A549 (cell line): ENCODE measurements around the gene NAPSA. TPM values are rescaled to one million over a fixed set of nuclear protein-coding genes. Genes with fewer than 3 reads are reported as not detected.
"Not testable (repeated sequence)": the region's sequence is repeated elsewhere in the genome, so short reads cannot be mapped to it uniquely, and the experiment has no call there.

Source experiments
- ATAC-seq, 2 experiments: fragments of 200-7000 bp in 1 of 2; fragments of >200 bp in 1 of 2; cut with Nextera tagmentation in 1 of 2; cut with Tn5 transposase in 1 of 2; 3 replicates each; pipeline versions ENCODE4 v1.8.0 to v1.9.1; 2018 to 2020; ENCODE audit warnings: mild to moderate bottlenecking in 1 of 2, moderate library complexity in 1 of 2
- CTCF ChIA-PET: fragments of 300-600 bp; sonication (Branson Sonifier 250); formaldehyde crosslinking; extraction: SDS; loops from one replicate; lab custom pipeline; 2021; ENCODE audit warnings: antibody characterized with exemption, inconsistent platforms; lab: Yijun Ruan, JAX
- POLR2A ChIA-PET: fragments of 350-600 bp; formaldehyde crosslinking; extraction: SDS; loops from one replicate; lab custom pipeline; 2021; ENCODE audit warnings: antibody characterized with exemption, inconsistent platforms; lab: Yijun Ruan, JAX
- DNase-seq, 2 experiments: peaks; one replicate each; pipeline versions ENCODE4 v3.0.0 to v3.0.0-alpha.2; 2011 to 2016; ENCODE audit warnings: low read depth in 1 of 2, low spot score in 1 of 2
- FAIRE-seq: peaks from 2 replicates; lab custom pipeline; 2011; peaks lifted over from hg19 to GRCh38; lab: Jason Lieb, UNC
- H3K27ac ChIP-seq, 2 experiments: fragments of >200 bp; sonication (Bioruptor Twin); formaldehyde crosslinking; 3 replicates each; pipeline ENCODE4 v1.5.1; 2016 to 2017
- H3K4me1 ChIP-seq: fragments of >200 bp; sonication (Bioruptor Twin); formaldehyde crosslinking; 3 replicates; pipeline ENCODE4 v1.6.1; 2016
- H3K4me2 ChIP-seq: fragments of >200 bp; sonication (Bioruptor Twin); formaldehyde crosslinking; 3 replicates; pipeline ENCODE4 v1.6.1; 2016
- H3K4me3 ChIP-seq: fragments of >200 bp; sonication (Bioruptor Twin); formaldehyde crosslinking; 3 replicates; pipeline ENCODE4 v1.5.1; 2016
- H3K9me3 ChIP-seq: fragments of >200 bp; sonication (Bioruptor Twin); formaldehyde crosslinking; 3 replicates; pipeline ENCODE4 v1.6.1; 2016
- CBX2 ChIP-seq: fragments of 200-600 bp; sonication (generic); IDR thresholded peaks from 2 replicates; pipeline ENCODE4 v1.6.1; 2016; ENCODE audit warnings: low read depth, mild to moderate bottlenecking, borderline replicate concordance
- CBX8 ChIP-seq: fragments of 200-600 bp; sonication (generic); IDR thresholded peaks from 2 replicates; pipeline ENCODE4 v1.6.1; 2016
- CEBPB ChIP-seq, 2 experiments: fragments of >200 bp in 1 of 2; sonication (Bioruptor Twin) in 1 of 2; formaldehyde crosslinking in 1 of 2; IDR thresholded peaks; 2 replicates each; pipeline ENCODE4 v1.6.1; 2012 to 2016
- CHD2 ChIP-seq: fragments of 150-350 bp; IDR thresholded peaks from 2 replicates; pipeline ENCODE4 v1.6.1; 2014; ENCODE audit warnings: low read length; ENCODE audit not compliant: partially characterized antibody
- CHD4 ChIP-seq: fragments of 200-600 bp; sonication (generic); IDR thresholded peaks from 2 replicates; pipeline ENCODE4 v1.6.1; 2016; ENCODE audit warnings: antibody characterized with exemption, mild to moderate bottlenecking, borderline replicate concordance
- ESRRA ChIP-seq: fragments of 150-350 bp; IDR thresholded peaks from 2 replicates; pipeline ENCODE4 v1.6.1; 2014; ENCODE audit warnings: mild to moderate bottlenecking, low read length, borderline replicate concordance
- FOSB ChIP-seq: fragments of 250-450 bp; sonication (Bioruptor Pico); IDR thresholded peaks from 2 replicates; pipeline ENCODE4 v1.5.0; 2020; ENCODE audit warnings: mild to moderate bottlenecking, moderate library complexity
- HEYL ChIP-seq: fragments of 250-450 bp; sonication (Bioruptor Pico); IDR thresholded peaks from 2 replicates; pipeline ENCODE4 v1.8.0; 2021; ENCODE audit warnings: mild to moderate bottlenecking, moderate library complexity
- HOXB13 ChIP-seq: fragments of 250-450 bp; sonication (Bioruptor Pico); IDR thresholded peaks from 2 replicates; pipeline ENCODE4 v1.5.0; 2020; ENCODE audit warnings: low read depth, mild to moderate bottlenecking, moderate library complexity
- HOXB5 ChIP-seq: fragments of 250-450 bp; sonication (Bioruptor Pico); IDR thresholded peaks from 2 replicates; pipeline ENCODE4 v1.5.0; 2020; ENCODE audit warnings: mild to moderate bottlenecking, moderate library complexity
- JUN ChIP-seq, 2 experiments: fragments of >200 bp; sonication (Bioruptor Twin); formaldehyde crosslinking; IDR thresholded peaks; 2 replicates in 1 of 2; 3 replicates in 1 of 2; pipeline ENCODE4 v1.6.1; 2016 to 2017
- JUNB ChIP-seq: fragments of >200 bp; sonication (Bioruptor Twin); formaldehyde crosslinking; IDR thresholded peaks from 2 replicates; pipeline ENCODE4 v1.6.1; 2016
- KDM1A ChIP-seq: fragments of 200-600 bp; sonication (generic); IDR thresholded peaks from 2 replicates; pipeline ENCODE4 v1.6.1; 2016; ENCODE audit warnings: low read depth, mild to moderate bottlenecking
- MAZ ChIP-seq: fragments of 150-350 bp; IDR thresholded peaks from 2 replicates; pipeline ENCODE4 v1.6.1; 2014; ENCODE audit warnings: antibody characterized with exemption, low read depth, low read length, borderline replicate concordance
- NFE2L2 ChIP-seq: fragments of 150-350 bp; conservative IDR thresholded peaks from 2 replicates; pipeline ENCODE4 v1.6.1; 2014; ENCODE audit warnings: low read length
- NR3C1 ChIP-seq: fragments of >200 bp; sonication (Bioruptor Twin); formaldehyde crosslinking; IDR thresholded peaks from 3 replicates; pipeline ENCODE4 v1.6.1; 2017
- PHF8 ChIP-seq: fragments of 200-600 bp; sonication (generic); IDR thresholded peaks from 2 replicates; pipeline ENCODE4 v1.6.1; 2016; ENCODE audit warnings: low read depth, mild to moderate bottlenecking, antibody characterized with exemption, moderate library complexity, borderline replicate concordance
- RARB ChIP-seq: fragments of 250-450 bp; sonication (Bioruptor Pico); IDR thresholded peaks from 2 replicates; pipeline ENCODE4 v1.8.0; 2021; ENCODE audit warnings: mild to moderate bottlenecking, moderate library complexity
- RFX5 ChIP-seq: fragments of 450-650 bp; IDR thresholded peaks from 2 replicates; pipeline ENCODE4 v1.7.1; 2014; ENCODE audit warnings: antibody characterized with exemption, mild to moderate bottlenecking, moderate library complexity
- RNF2 ChIP-seq: fragments of 200-600 bp; sonication (generic); IDR thresholded peaks from 2 replicates; pipeline ENCODE4 v1.6.1; 2016; ENCODE audit warnings: low read depth, mild to moderate bottlenecking, antibody characterized with exemption, moderate library complexity, borderline replicate concordance
- TFCP2L1 ChIP-seq: fragments of 250-450 bp; sonication (Bioruptor Pico); IDR thresholded peaks from 2 replicates; pipeline ENCODE4 v1.5.0; 2021; ENCODE audit warnings: mild to moderate bottlenecking
- ZC3H11A ChIP-seq: fragments of 450-650 bp; IDR thresholded peaks from 2 replicates; pipeline ENCODE4 v1.6.1; 2014; ENCODE audit warnings: antibody characterized with exemption, mild to moderate bottlenecking
- ZFP36 ChIP-seq: fragments of 450-650 bp; IDR thresholded peaks from 2 replicates; pipeline ENCODE4 v1.6.1; 2014; ENCODE audit warnings: borderline replicate concordance; ENCODE audit not compliant: partially characterized antibody
- WGBS: methylation state at CpG from one replicate; pipeline ENCODE4 v1.1.6; 2017; ENCODE audit errors: missing lambda C conversion rate; 5-methylcytosine and 5-hydroxymethylcytosine counted together
- polyA plus RNA-seq, 4 experiments: library from polyadenylated mRNA; depleted of rRNA in 3 of 4; stranded (reverse); fragments of >200 nt; fragmentation: RNase III in 1 of 4; extraction: RNeasy Plus Mini Kit Qiagen cat#74134 plus additional on column Dnase treatment in 1 of 4; gene quantifications; 2 replicates in 3 of 4; 3 replicates in 1 of 4; pipeline ENCODE4 v1.2.3, GENCODE V29; 2011 to 2017
- TF ChIP-seq, protein P1 (sequence below): fragments of 450-650 bp; IDR thresholded peaks from 2 replicates; pipeline ENCODE4 v1.6.1; 2014; ENCODE audit warnings: antibody characterized with exemption
- TF ChIP-seq, protein P2 (sequence below): fragments of >200 bp; sonication (Bioruptor Twin); formaldehyde crosslinking; IDR thresholded peaks from 3 replicates; pipeline ENCODE4 v1.6.1; 2016
- TF ChIP-seq, protein P3 (sequence below): fragments of 250-450 bp; sonication (Bioruptor Pico); IDR thresholded peaks from 2 replicates; pipeline ENCODE4 v1.5.0; 2020; ENCODE audit warnings: low read depth, mild to moderate bottlenecking, moderate library complexity
- TF ChIP-seq, protein P4 (sequence below): IDR thresholded peaks from 2 replicates; pipeline ENCODE4 v1.6.1; 2012

NAPSA gene
- polyA plus RNA-seq, 2 of the 4 experiments (the other 2 are of a cell fraction), result 1.3 to 1.5 TPM

DNA sequence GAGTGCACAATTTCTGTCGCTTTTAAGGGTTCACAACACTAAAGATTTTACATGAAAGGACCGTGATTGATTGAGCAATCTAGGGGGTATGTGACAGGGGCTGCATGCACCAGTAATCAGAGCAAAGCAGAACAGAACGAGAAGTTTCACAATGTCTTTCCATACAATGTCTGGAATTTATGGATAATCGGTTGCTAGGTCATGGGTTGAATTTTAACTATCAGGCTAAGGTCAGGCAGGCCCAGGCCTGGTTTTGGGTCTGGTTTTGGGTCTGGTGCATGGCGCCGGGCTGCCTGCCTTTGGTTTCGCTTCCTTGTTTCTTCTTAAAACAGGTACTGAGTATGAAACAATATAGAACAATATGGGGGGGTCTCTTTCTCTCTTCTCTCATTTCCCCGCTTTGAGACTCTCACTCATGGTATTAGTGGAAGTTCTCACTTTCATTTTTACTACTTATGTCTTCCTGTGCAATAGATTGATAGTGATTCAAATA, 18.3 kb downstream of the NAPSA start:
- not testable (repeated sequence) for H3K4me1 ChIP-seq, H3K9me3 ChIP-seq, H3K4me3 ChIP-seq, H3K4me2 ChIP-seq, H3K27ac ChIP-seq, DNase-seq, FAIRE-seq, ATAC-seq
- 68% methylated on average over 8 of the region's 8 CpGs for WGBS
- ChIA-PET CTCF (interaction anchor here (1.0 to 3.6 kb wide), 5 partner anchors 10 to 199 kb away, joined by 3 to 26 read pairs (median 3); no protein-coding TSS in a partner anchor), POLR2A (interaction anchor here (0.6 kb wide), 1 partner anchor 457 kb away, joined by 3 read pairs; no protein-coding TSS in a partner anchor)

DNA sequence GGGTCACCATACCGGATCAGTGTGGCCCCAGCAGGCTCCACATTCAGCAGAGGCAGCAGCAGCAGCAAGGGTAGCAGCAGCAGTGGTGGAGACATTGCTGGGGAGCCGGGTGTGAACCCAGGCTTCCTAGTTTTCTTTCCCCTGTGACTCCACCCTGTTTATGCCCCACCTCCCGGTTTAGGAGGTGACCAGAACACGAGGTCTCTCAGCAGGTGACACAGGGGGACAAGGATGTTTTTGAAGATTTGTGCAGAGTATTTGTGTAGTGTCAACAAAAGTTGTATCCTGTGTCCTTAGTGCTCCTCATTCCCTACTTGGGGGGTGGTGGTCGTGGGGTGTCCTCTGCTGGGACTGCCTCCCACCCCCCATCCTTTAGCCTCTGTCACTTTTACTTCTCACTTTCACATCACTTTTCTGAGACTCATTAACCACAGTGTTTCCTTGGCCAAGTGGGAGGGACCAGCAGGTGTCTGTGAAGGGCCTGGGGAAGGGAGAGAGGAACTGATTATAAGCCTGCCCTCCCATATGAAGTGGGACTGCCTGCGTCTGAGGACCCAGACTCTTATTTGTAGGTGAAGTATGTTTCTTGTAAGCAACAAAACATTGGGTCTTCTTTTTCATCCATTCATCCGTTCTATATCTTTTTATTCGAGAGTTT, 20.6 kb downstream of the NAPSA start:
- FAIRE-seq, result no peak
- TF ChIP-seq CBX2, result no peak
- no peak for TF ChIP-seq HOXB5 (CRISPR knock-in tag)
- no peak for TF ChIP-seq CHD2
- no peak for TF ChIP-seq CHD4
- no peak for TF ChIP-seq CEBPB (IDR thresholded peaks at IDR 0.05)
- H3K4me3 ChIP-seq, result no peak overlapping the region
- WGBS, result 35% methylated on average over 8 of the region's 8 CpGs
- no peak overlapping the region for H3K4me2 ChIP-seq
- no peak for ATAC-seq
- DNase-seq, result no peak
- H3K4me1 ChIP-seq, result no peaks in the 10 kb centered on the region
- ChIA-PET POLR2A (interaction anchor here (1.3 kb wide), 1 partner anchor 11 kb away, joined by 5 read pairs; no protein-coding TSS in a partner anchor), CTCF (interaction anchor here (0.8 to 2.3 kb wide), 5 partner anchors 8 to 380 kb away, joined by 3 to 8 read pairs (median 6); no protein-coding TSS in a partner anchor)
- peaks cover 14% of the 10 kb centered on the region; the same call in 2 of the 3 replicates for H3K9me3 ChIP-seq
- no peak overlapping the region for H3K27ac ChIP-seq

DNA sequence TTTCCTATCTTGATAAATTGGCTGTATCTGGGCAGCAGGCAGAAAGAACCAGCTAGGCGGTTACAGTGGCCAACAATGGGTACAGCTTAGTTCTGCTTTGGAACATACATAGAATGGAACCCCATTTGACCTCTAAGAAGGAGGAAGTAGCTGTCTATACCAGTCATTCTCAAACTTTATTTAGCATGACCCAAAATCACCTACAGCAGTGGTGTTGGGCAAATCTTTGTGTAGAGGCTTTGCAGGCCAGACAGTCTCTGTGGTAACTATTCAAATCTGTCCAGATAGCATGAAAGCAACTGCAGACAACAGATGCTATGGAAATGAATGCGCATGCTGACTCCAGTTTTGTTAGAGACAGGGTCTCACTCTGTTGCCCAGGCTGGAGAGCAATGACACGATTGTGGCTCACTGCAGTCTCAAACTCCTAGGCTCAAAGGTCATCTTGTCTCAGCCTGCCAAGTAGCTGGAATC, 24.3 kb downstream of the NAPSA start:
- no peak for DNase-seq
- ATAC-seq, result no peak
- ChIA-PET POLR2A (no interaction called here), CTCF (interaction anchor here (1.1 to 4.7 kb wide), 5 partner anchors 10 to 120 kb away, joined by 3 to 27 read pairs (median 6); no protein-coding TSS in a partner anchor)
- Histone ChIP-seq H3K4me3 (no peak overlapping the region), H3K9me3 (peaks cover 14% of the 10 kb centered on the region; the same call in 2 of the 3 replicates), H3K4me1 (no peaks in the 10 kb centered on the region), H3K27ac (no peak overlapping the region), H3K4me2 (no peak overlapping the region)
- WGBS, result 71% methylated on average over 3 of the region's 3 CpGs
- no peak for TF ChIP-seq TFCP2L1
- no peak for TF ChIP-seq CBX2
- no peak for TF ChIP-seq NFE2L2
- no peak for TF ChIP-seq CHD4
- no peak for TF ChIP-seq ESRRA
- no peak for TF ChIP-seq RFX5
- no peak for TF ChIP-seq MAZ
- TF ChIP-seq FOSB, result no peak
- TF ChIP-seq KDM1A, result no peak
- no peak for TF ChIP-seq HOXB13 (CRISPR knock-in tag)
- TF ChIP-seq CHD2, result no peak
- TF ChIP-seq, protein P1, sequence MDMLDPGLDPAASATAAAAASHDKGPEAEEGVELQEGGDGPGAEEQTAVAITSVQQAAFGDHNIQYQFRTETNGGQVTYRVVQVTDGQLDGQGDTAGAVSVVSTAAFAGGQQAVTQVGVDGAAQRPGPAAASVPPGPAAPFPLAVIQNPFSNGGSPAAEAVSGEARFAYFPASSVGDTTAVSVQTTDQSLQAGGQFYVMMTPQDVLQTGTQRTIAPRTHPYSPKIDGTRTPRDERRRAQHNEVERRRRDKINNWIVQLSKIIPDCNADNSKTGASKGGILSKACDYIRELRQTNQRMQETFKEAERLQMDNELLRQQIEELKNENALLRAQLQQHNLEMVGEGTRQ, result no peak
- no peak for TF ChIP-seq CBX8
- no peak for TF ChIP-seq JUNB
- no peak for TF ChIP-seq PHF8
- FAIRE-seq, result no peak

DNA sequence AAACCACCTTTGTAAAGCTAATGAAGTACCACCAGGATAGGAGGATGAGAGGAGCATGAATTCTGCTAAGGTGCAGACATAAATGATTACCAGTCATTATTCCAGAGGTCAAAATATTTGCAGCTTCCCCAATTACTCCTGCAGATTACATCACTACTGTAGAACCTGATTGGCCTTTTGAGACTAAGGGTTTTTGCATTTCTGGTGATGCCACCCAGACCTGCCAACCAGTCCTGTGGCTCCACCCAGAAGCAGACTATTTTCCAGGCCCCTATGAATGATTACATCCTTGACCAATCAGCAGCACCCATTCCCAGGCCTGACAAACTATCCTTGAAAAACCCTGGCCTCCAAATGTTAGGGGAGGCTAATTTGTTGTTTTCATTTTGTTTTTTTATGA, 25.1 kb downstream of the NAPSA start:
- TF ChIP-seq FOSB, result no peak
- TF ChIP-seq JUN (IDR thresholded peaks at IDR 0.05), result no peak
- no peak for TF ChIP-seq ZFP36
- TF ChIP-seq NR3C1, result no peak
- TF ChIP-seq RARB (CRISPR knock-in tag), result no peak
- no peak for TF ChIP-seq RFX5
- TF ChIP-seq, protein P2, sequence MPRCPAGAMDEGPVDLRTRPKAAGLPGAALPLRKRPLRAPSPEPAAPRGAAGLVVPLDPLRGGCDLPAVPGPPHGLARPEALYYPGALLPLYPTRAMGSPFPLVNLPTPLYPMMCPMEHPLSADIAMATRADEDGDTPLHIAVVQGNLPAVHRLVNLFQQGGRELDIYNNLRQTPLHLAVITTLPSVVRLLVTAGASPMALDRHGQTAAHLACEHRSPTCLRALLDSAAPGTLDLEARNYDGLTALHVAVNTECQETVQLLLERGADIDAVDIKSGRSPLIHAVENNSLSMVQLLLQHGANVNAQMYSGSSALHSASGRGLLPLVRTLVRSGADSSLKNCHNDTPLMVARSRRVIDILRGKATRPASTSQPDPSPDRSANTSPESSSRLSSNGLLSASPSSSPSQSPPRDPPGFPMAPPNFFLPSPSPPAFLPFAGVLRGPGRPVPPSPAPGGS, result no peak
- no peak for TF ChIP-seq ZC3H11A
- TF ChIP-seq HEYL (CRISPR knock-in tag), result no peak
- TF ChIP-seq, protein P3, sequence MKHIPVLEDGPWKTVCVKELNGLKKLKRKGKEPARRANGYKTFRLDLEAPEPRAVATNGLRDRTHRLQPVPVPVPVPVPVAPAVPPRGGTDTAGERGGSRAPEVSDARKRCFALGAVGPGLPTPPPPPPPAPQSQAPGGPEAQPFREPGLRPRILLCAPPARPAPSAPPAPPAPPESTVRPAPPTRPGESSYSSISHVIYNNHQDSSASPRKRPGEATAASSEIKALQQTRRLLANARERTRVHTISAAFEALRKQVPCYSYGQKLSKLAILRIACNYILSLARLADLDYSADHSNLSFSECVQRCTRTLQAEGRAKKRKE (CRISPR knock-in tag), result no peak
- TF ChIP-seq RNF2, result no peak
- TF ChIP-seq, protein P4, sequence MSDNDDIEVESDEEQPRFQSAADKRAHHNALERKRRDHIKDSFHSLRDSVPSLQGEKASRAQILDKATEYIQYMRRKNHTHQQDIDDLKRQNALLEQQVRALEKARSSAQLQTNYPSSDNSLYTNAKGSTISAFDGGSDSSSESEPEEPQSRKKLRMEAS, result no peak
- TF ChIP-seq, all 56 proteins: peak for 0
- H3K4me3 ChIP-seq, result no peak overlapping the region
- H3K4me2 ChIP-seq, result no peak overlapping the region
- H3K4me1 ChIP-seq, result no peaks in the 10 kb centered on the region
- H3K27ac ChIP-seq, result no peak overlapping the region
- CTCF ChIA-PET, result interaction anchor here (1.5 to 4.7 kb wide), 5 partner anchors 11 to 121 kb away, joined by 5 to 27 read pairs (median 6); no protein-coding TSS in a partner anchor
- no peak for DNase-seq
- POLR2A ChIA-PET, result no interaction called here
- ATAC-seq, result no peak
- FAIRE-seq, result no peak
- H3K9me3 ChIP-seq, result peaks cover 14% of the 10 kb centered on the region; the same call in 2 of the 3 replicates
